ENCODE data around the gene CCL25. TPM values are rescaled to one million over a fixed set of nuclear protein-coding genes. Genes with fewer than 3 reads are reported as not detected.

CCL25 gene
- 1 to 10 TPM in 1 of 7 donors, under 1 TPM in 2, not detected in 4; 0.55 to 1.2 (median 0.77) TPM for total RNA-seq
- polyA plus RNA-seq, result under 1 TPM; 0.42 to 0.78 (median 0.51) TPM
- long read RNA-seq, donor 1, partial matches to known transcripts, result 0 of 1 reads
- long read RNA-seq, donor 1, other reads (novel, unspliced or antisense), result 0 of 1 reads
- long read RNA-seq, donor 2, result 0 reads

- 73 to 82% (median 78%) methylated on average over 7 of the region's 7 CpGs for WGBS, 5 donors
Observed at GRCh38 chr19:8052464-8052859, at the start of gene CCL25. Gene CCL25, plus strand, starts transcription at chr19:8052760. Its CDS starts 290 bp downstream, at chr19:8053050.

GRCh38 chr19:8004001-8004400 is 48.6 kb upstream of the CCL25 start:
- H3K4me3 ChIP-seq, result peak overlapping the region in 6 of 8 donors; percentile 62 to 93 (median 76)
- H3K4me1 ChIP-seq, result peaks cover 38 to 72% (median 58%) of the 10 kb centered on the region in 6 donors
- no peak for DNase-seq
- H3K36me3 ChIP-seq, result peaks cover 0 to 14% (median 2%) of the 10 kb centered on the region in 6 donors
- 56 to 72% (median 61%) methylated on average over 6 of the region's 6 CpGs for WGBS, 5 donors
- H3K27me3 ChIP-seq (replicated peaks in 1 of 7), result no peaks in the 10 kb centered on the region
- peak overlapping the region in 4 of 8 donors; percentile 85 to 92 (median 89) for H3K27ac ChIP-seq
- no peaks in the 10 kb centered on the region for H3K9me3 ChIP-seq
- intact Hi-C loops (cut with DNase I; ENCODE audit: low total_unique reads), result loop anchor here (10.0 kb wide), 1 partner anchor 59 kb away; the partner anchor contains the start of gene TIMM44
- TF ChIP-seq, protein P1, sequence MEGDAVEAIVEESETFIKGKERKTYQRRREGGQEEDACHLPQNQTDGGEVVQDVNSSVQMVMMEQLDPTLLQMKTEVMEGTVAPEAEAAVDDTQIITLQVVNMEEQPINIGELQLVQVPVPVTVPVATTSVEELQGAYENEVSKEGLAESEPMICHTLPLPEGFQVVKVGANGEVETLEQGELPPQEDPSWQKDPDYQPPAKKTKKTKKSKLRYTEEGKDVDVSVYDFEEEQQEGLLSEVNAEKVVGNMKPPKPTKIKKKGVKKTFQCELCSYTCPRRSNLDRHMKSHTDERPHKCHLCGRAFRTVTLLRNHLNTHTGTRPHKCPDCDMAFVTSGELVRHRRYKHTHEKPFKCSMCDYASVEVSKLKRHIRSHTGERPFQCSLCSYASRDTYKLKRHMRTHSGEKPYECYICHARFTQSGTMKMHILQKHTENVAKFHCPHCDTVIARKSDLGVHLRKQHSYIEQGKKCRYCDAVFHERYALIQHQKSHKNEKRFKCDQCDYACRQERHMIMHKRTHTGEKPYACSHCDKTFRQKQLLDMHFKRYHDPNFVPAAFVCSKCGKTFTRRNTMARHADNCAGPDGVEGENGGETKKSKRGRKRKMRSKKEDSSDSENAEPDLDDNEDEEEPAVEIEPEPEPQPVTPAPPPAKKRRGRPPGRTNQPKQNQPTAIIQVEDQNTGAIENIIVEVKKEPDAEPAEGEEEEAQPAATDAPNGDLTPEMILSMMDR (IDR thresholded peaks at IDR 0.05 in 8 of 11, conservative IDR thresholded peaks at IDR 0.05 in 3 of 11), result no peak
- TF ChIP-seq POLR2AphosphoS5 (IDR thresholded peaks at IDR 0.05) (no peak), POLR2A (IDR thresholded peaks at IDR 0.05) (no peak)

More at GRCh38 chr19:8052464-8052859, at the start of gene CCL25:
- intact Hi-C loops (cut with DNase I; ENCODE audit: low total_unique reads), result no loop called here
- Histone ChIP-seq H3K4me3 (no peak within 1 kb of the TSS), H3K36me3 (no peaks in the 10 kb centered on the region), H3K9me3 (no peaks in the 10 kb centered on the region), H3K4me1 (peaks cover 0 to 32% (median 21%) of the 10 kb centered on the region in 6 donors), H3K27ac (peak within 1 kb of the TSS in 1 of 8 donors; percentile 10), H3K27me3 (replicated peaks in 1 of 7) (peaks cover 0 to 11% (median 0%) of the 10 kb centered on the region in 7 donors)
- no peak for DNase-seq
- TF ChIP-seq, protein P1 (IDR thresholded peaks at IDR 0.05 in 8 of 11, conservative IDR thresholded peaks at IDR 0.05 in 3 of 11), result no peak
- TF ChIP-seq POLR2AphosphoS5 (IDR thresholded peaks at IDR 0.05), result no peak
- TF ChIP-seq POLR2A (IDR thresholded peaks at IDR 0.05), result no peak

GRCh38 chr19:8004723-8005513 is 47.6 kb upstream of the CCL25 start:
- no peak for DNase-seq
- Histone ChIP-seq H3K27ac (peak overlapping the region in 7 of 8 donors; percentile 35 to 92 (median 86)), H3K4me3 (peak overlapping the region; percentile 60 to 93 (median 75)), H3K9me3 (no peaks in the 10 kb centered on the region), H3K4me1 (peaks cover 38 to 62% (median 55%) of the 10 kb centered on the region in 6 donors), H3K36me3 (peaks cover 0 to 5% (median 0%) of the 10 kb centered on the region in 6 donors), H3K27me3 (replicated peaks in 1 of 7) (no peaks in the 10 kb centered on the region)
- TF ChIP-seq, protein P1 (IDR thresholded peaks at IDR 0.05 in 8 of 11, conservative IDR thresholded peaks at IDR 0.05 in 3 of 11), result no peak
- TF ChIP-seq POLR2A (IDR thresholded peaks at IDR 0.05) (no peak), POLR2AphosphoS5 (IDR thresholded peaks at IDR 0.05) (no peak)
- intact Hi-C loops (cut with DNase I; ENCODE audit: low total_unique reads), result loop anchor here (10.0 kb wide), 1 partner anchor 60 kb away; the partner anchor contains the start of gene TIMM44
- WGBS, 5 donors, result 0 to 1% (median 1%) methylated on average over 15 to 74 of the region's 74 CpGs
